Endothelial cell (in vitro differentiated cells): Measurements from ENCODE around the gene CDH2. TPM values are rescaled to one million over a fixed set of nuclear protein-coding genes. Genes with fewer than 3 reads are reported as not detected.

Source experiments
- DNase-seq: peaks from one replicate; pipeline ENCODE4 v3.0.0; 2021; ENCODE audit warnings: low spot score
- H3K27ac Mint-ChIP-seq: one replicate; pipeline ENCODE4 v1.8.0; 2021; ENCODE audit warnings: mixed read lengths, inconsistent platforms; ENCODE audit not compliant: unreplicated experiment
- H3K27me3 Mint-ChIP-seq: one replicate; pipeline ENCODE4 v1.8.0; 2021; ENCODE audit warnings: mild to moderate bottlenecking, moderate library complexity, mixed read lengths, inconsistent platforms; ENCODE audit not compliant: unreplicated experiment
- H3K36me3 Mint-ChIP-seq: one replicate; pipeline ENCODE4 v1.8.0; 2021; ENCODE audit warnings: mild to moderate bottlenecking, low read depth, mixed read lengths, inconsistent platforms; ENCODE audit not compliant: unreplicated experiment
- H3K4me1 Mint-ChIP-seq: one replicate; pipeline ENCODE4 v1.8.0; 2021; ENCODE audit warnings: mild to moderate bottlenecking, mixed read lengths, inconsistent platforms; ENCODE audit not compliant: unreplicated experiment
- H3K4me3 Mint-ChIP-seq: one replicate; pipeline ENCODE4 v1.8.0; 2021; ENCODE audit warnings: mild to moderate bottlenecking, mixed read lengths, inconsistent platforms; ENCODE audit not compliant: unreplicated experiment
- H3K9me3 Mint-ChIP-seq: one replicate; pipeline ENCODE4 v1.8.0; 2021; ENCODE audit warnings: mixed read lengths, inconsistent platforms; ENCODE audit not compliant: unreplicated experiment
- total RNA-seq: library from RNA; stranded (reverse); fragmentation: NEBNext Ultra II Directional; extraction: Animal tissue kit (Norgen Biotek cat#: 25700); gene quantifications from one replicate; pipeline ENCODE4 v1.2.1, GENCODE V29; 2021; ENCODE audit not compliant: unreplicated experiment
- TF ChIP-seq, protein P1 (sequence below): fragments of 200-600 bp; sonication (generic); IDR thresholded peaks from one replicate; pipeline ENCODE4 v1.5.0; 2021; ENCODE audit warnings: antibody characterized with exemption; ENCODE audit not compliant: unreplicated experiment

CDH2 gene
- total RNA-seq, 1 donor from 2014 or later = 162 TPM

DNA sequence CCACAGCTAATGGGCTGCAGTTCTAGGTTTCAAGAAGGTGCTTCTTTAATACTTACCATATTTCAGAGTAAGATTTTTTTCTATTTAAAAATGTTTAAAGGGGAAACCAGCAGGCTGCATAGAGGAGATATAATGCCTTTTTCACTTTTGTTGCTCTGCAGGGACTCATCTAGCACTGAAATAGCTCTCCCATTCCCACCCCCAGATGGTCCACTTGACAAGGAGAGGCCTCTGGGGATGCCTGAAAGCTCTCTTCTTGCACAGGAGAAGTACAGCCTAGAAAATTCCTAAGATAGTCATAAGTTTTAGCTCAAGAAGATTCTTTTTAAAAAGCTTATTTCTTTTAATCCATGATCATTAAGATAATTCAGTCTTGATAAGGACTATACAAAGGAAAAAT lies 126.4 kb downstream of the CDH2 start:
- Mint-ChIP-seq H3K36me3 (no peaks in the 10 kb centered on the region), H3K27ac (no peak overlapping the region), H3K27me3 (peaks cover 3% of the 10 kb centered on the region), H3K4me1 (peaks cover 3% of the 10 kb centered on the region), H3K9me3 (no peaks in the 10 kb centered on the region), H3K4me3 (no peak overlapping the region)
- TF ChIP-seq, protein P1, sequence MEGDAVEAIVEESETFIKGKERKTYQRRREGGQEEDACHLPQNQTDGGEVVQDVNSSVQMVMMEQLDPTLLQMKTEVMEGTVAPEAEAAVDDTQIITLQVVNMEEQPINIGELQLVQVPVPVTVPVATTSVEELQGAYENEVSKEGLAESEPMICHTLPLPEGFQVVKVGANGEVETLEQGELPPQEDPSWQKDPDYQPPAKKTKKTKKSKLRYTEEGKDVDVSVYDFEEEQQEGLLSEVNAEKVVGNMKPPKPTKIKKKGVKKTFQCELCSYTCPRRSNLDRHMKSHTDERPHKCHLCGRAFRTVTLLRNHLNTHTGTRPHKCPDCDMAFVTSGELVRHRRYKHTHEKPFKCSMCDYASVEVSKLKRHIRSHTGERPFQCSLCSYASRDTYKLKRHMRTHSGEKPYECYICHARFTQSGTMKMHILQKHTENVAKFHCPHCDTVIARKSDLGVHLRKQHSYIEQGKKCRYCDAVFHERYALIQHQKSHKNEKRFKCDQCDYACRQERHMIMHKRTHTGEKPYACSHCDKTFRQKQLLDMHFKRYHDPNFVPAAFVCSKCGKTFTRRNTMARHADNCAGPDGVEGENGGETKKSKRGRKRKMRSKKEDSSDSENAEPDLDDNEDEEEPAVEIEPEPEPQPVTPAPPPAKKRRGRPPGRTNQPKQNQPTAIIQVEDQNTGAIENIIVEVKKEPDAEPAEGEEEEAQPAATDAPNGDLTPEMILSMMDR = no peak
- no peak for DNase-seq

DNA sequence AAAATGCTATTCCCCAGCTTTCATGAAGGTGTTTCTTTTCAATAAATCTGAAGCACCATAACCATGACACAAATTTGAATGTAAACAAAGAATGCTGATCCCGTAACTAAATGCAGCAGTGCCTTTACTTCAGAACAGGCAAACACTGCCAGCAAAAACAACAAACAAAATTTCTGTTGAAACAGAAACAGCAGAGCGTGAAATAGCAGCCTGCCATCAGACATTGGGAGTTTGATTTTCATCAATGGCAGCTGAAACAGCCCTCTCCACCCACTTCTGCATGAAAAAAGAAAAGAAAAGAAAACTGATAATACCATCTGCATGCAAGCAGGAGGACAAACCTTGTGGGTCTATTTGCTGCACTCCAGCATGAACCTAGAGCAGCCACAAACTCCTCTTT lies 128.3 kb downstream of the CDH2 start:
- H3K36me3 Mint-ChIP-seq = no peaks in the 10 kb centered on the region
- no peak overlapping the region for H3K27ac Mint-ChIP-seq
- TF ChIP-seq, protein P1 = no peak
- H3K4me3 Mint-ChIP-seq = no peak overlapping the region
- peaks cover 6% of the 10 kb centered on the region for H3K4me1 Mint-ChIP-seq
- H3K9me3 Mint-ChIP-seq = no peaks in the 10 kb centered on the region
- no peak for DNase-seq
- peaks cover 5% of the 10 kb centered on the region for H3K27me3 Mint-ChIP-seq

DNA sequence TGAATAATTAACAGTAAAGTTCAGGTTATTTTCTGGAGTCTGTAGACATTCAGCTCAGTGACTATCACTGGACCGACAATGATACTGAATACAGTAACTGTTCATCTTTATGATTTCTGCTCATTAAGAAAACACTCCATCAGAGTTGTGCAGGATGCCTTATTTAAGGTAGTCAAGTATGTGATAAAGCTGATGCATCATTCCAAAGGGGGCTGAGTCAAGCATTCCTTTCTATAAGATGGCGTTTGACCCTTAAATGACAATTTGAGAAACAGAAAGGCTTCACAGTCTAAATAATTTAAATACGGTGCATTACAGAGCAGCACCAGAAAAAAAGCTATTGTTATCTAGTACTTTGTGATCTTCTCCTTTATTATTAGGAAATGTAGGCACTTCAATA lies 131.1 kb downstream of the CDH2 start:
- no peak overlapping the region for H3K27ac Mint-ChIP-seq
- TF ChIP-seq, protein P1 = no peak

DNA sequence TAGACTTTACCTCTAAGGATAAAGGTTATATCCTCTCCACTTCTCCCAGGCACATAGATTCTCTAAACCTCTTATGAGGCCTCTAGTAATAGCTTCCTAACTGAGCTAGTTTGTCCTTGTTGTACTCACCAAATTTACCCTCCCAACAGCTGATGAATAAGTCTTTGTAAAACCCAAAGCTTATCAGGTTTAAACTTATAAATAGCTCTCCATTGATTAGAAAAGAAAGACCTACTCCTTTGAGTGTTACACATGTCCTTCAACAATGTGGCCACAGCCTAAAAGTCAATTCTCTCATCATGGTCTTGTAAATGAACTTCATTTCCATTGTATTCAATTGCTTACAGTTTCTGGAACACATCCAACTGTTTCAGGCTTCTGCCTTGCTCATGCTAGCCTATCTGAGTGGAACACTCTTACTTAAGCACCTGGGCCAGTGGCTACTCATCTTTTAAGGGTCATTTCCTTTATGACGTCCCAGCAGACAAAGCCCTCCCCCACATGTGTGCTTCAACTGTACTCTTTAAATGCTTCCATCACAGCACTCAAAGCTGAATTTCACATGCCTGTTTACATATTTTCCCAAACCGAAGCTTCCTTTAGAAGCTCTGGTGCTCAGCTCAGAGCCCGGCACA lies 131.6 kb downstream of the CDH2 start:
- no peaks in the 10 kb centered on the region for H3K9me3 Mint-ChIP-seq
- no peak for DNase-seq
- no peaks in the 10 kb centered on the region for H3K36me3 Mint-ChIP-seq
- no peak overlapping the region for H3K27ac Mint-ChIP-seq
- TF ChIP-seq, protein P1 = no peak
- H3K27me3 Mint-ChIP-seq = peaks cover 5% of the 10 kb centered on the region
- no peak overlapping the region for H3K4me3 Mint-ChIP-seq
- H3K4me1 Mint-ChIP-seq = peaks cover 6% of the 10 kb centered on the region

More for the DNA sequence above, 131.1 kb downstream of the CDH2 start:
- no peaks in the 10 kb centered on the region for H3K9me3 Mint-ChIP-seq
- no peak for DNase-seq
- H3K27me3 Mint-ChIP-seq = peaks cover 5% of the 10 kb centered on the region
- H3K4me1 Mint-ChIP-seq = peaks cover 6% of the 10 kb centered on the region
- H3K36me3 Mint-ChIP-seq = no peaks in the 10 kb centered on the region
- H3K4me3 Mint-ChIP-seq = no peak overlapping the region

DNA sequence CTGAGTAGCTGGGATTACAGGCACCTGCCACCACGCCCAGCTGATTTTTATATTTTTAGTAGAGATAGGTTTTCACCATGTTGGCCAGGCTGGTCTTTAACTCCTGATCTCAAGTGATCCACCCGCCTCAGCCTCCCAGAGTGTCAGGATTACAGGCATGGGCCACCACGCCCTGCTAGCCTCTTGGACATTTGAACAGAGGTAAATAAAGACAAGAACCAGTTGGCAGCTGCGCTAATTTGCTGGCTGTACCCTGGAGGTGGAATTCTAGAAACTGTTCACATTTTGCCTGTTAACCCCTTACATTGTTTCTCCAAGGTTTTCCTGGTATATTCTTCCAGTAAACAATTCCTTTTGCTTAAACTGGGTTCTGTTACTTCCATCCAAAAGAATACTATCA lies 132.9 kb downstream of the CDH2 start:
- Mint-ChIP-seq H3K4me3 (no peak overlapping the region), H3K27ac (no peak overlapping the region), H3K36me3 (no peaks in the 10 kb centered on the region), H3K4me1 (peaks cover 13% of the 10 kb centered on the region), H3K9me3 (no peaks in the 10 kb centered on the region), H3K27me3 (peaks cover 5% of the 10 kb centered on the region)
- TF ChIP-seq, protein P1 = no peak
- DNase-seq = no peak
